Endometrial microvascular endothelial cells (primary cell): Measurements from ENCODE around the gene ARHGEF38. TPM values are rescaled to one million over a fixed set of nuclear protein-coding genes. Genes with fewer than 3 reads are reported as not detected.
"Not testable (repeated sequence)": the region's sequence is repeated elsewhere in the genome, so short reads cannot be mapped to it uniquely, and the experiment has no call there.

ENCODE experiments used
- in situ Hi-C: cut with HindIII; loops from 2 replicates; pipeline ENCODE4 v1.10.0; 2017; ENCODE audit warnings: low sequenced_read_pairs, low pct_unique_long_range_greater_than_20kb; ENCODE audit errors: inconsistent ontology term
- total RNA-seq: library from RNA; depleted of rRNA; stranded (reverse); fragments of >200 nt; gene quantifications from one replicate; pipeline ENCODE4 v1.2.3, GENCODE V29; 2015; ENCODE audit errors: inconsistent ontology term

The ARHGEF38 gene
- total RNA-seq, 1 donor from 2014 or later = not detected

- in situ Hi-C loops = no loop called here
Observed at GRCh38 chr4:105599932-105600655, 47.7 kb downstream of the ARHGEF38 start.

GRCh38 chr4:105600951-105601350 is 48.5 kb downstream of the ARHGEF38 start:
- in situ Hi-C loops = no loop called here

GRCh38 chr4:105601406-105601805 is 49.0 kb downstream of the ARHGEF38 start:
- in situ Hi-C loops = no loop called here

- in situ Hi-C loops = no loop called here
Observed at GRCh38 chr4:105603158-105603557, 50.7 kb downstream of the ARHGEF38 start.

GRCh38 chr4:105605493-105605892 is 53.1 kb downstream of the ARHGEF38 start:
- in situ Hi-C loops = no loop called here

- in situ Hi-C loops = no loop called here
Observed at GRCh38 chr4:105607876-105608275, 55.5 kb downstream of the ARHGEF38 start.

- in situ Hi-C loops = not testable (repeated sequence)
Observed at GRCh38 chr4:105609819-105610218, 57.4 kb downstream of the ARHGEF38 start.

- in situ Hi-C loops = no loop called here
Observed at GRCh38 chr4:105613306-105613705, 60.9 kb downstream of the ARHGEF38 start.

- in situ Hi-C loops = no loop called here
Observed at GRCh38 chr4:105619188-105619931, 66.9 kb downstream of the ARHGEF38 start.

- in situ Hi-C loops = no loop called here
Observed at GRCh38 chr4:105620640-105621323, 68.4 kb downstream of the ARHGEF38 start.

GRCh38 chr4:105622269-105622668 is 69.8 kb downstream of the ARHGEF38 start:
- in situ Hi-C loops = no loop called here

- in situ Hi-C loops = no loop called here
Observed at GRCh38 chr4:105623099-105623498, 70.7 kb downstream of the ARHGEF38 start.

GRCh38 chr4:105624530-105624929 is 72.1 kb downstream of the ARHGEF38 start:
- in situ Hi-C loops = no loop called here

- in situ Hi-C loops = no loop called here
Observed at GRCh38 chr4:105625214-105625613, 72.8 kb downstream of the ARHGEF38 start.

GRCh38 chr4:105626846-105627245 is 74.4 kb downstream of the ARHGEF38 start:
- in situ Hi-C loops = no loop called here

- in situ Hi-C loops = no loop called here
Observed at GRCh38 chr4:105627620-105628019, 75.2 kb downstream of the ARHGEF38 start.

GRCh38 chr4:105630670-105631655 is 78.5 kb downstream of the ARHGEF38 start:
- in situ Hi-C loops = no loop called here

- in situ Hi-C loops = no loop called here
Observed at GRCh38 chr4:105631818-105632400, 79.5 kb downstream of the ARHGEF38 start.
